K562 (cell line): ENCODE results near the gene PDLIM5. TPM values are rescaled to one million over a fixed set of nuclear protein-coding genes. Genes with fewer than 3 reads are reported as not detected.

ENCODE experiments used
- AFF1 ChIP-seq, 2 experiments: fragments of 450-650 bp; IDR thresholded peaks; 2 replicates each; pipeline ENCODE4 v1.6.1; 2018; ENCODE audit warnings: mild to moderate bottlenecking in 2 of 2, low read depth in 1 of 2; ENCODE audit not compliant: partially characterized antibody in 2 of 2
- ATF6 ChIP-seq: sonication (generic); formaldehyde crosslinking; IDR thresholded peaks from 2 replicates; pipeline ENCODE4 v1.4.0; 2020; ENCODE audit warnings: mild to moderate bottlenecking, missing genetic modification reagents
- BCOR ChIP-seq: fragments of 450-650 bp; IDR thresholded peaks from 2 replicates; pipeline ENCODE4 v1.6.1; 2016
- CBFA2T3 ChIP-seq: fragments of 450-650 bp; IDR thresholded peaks from 2 replicates; pipeline ENCODE4 v1.6.1; 2017
- CHAMP1 ChIP-seq: fragments of 450-650 bp; IDR thresholded peaks from 2 replicates; pipeline ENCODE4 v1.6.1; 2016; ENCODE audit warnings: mild to moderate bottlenecking
- IRF9 ChIP-seq: fragments of 450-650 bp; IDR thresholded peaks from 2 replicates; pipeline ENCODE4 v1.6.1; 2016; ENCODE audit warnings: missing biosample characterization, missing genetic modification characterization
- KLF1 ChIP-seq: fragments of 450-650 bp; IDR thresholded peaks from 2 replicates; pipeline ENCODE4 v1.6.1; 2016; ENCODE audit warnings: missing genetic modification characterization, missing compliant biosample characterization
- NR3C1 ChIP-seq: sonication (generic); formaldehyde crosslinking; IDR thresholded peaks from 2 replicates; pipeline ENCODE4 v1.8.1; 2022; ENCODE audit warnings: missing genetic modification reagents
- PBX2 ChIP-seq, 2 experiments: IDR thresholded peaks in 1 of 2; conservative IDR thresholded peaks in 1 of 2; 2 replicates each; pipeline ENCODE4 v1.6.1; 2016; ENCODE audit warnings: low read depth in 2 of 2, mild to moderate bottlenecking in 1 of 2, missing compliant biosample characterization in 1 of 2, missing genetic modification characterization in 1 of 2, moderate library complexity in 1 of 2
- PHF8 ChIP-seq: fragments of 200-600 bp; sonication (generic); IDR thresholded peaks from 2 replicates; pipeline ENCODE4 v1.6.1; 2012; ENCODE audit warnings: mixed run types, mild to moderate bottlenecking, inconsistent platforms, low read length, moderate library complexity, borderline replicate concordance
- SMARCA4 ChIP-seq: fragments of 450-650 bp; IDR thresholded peaks from 2 replicates; pipeline ENCODE4 v1.6.1; 2016
- ZNF121 ChIP-seq: sonication (generic); formaldehyde crosslinking; conservative IDR thresholded peaks from 2 replicates; pipeline ENCODE4 v1.8.0; 2022; ENCODE audit warnings: missing genetic modification reagents
- ZNF146 ChIP-seq: IDR thresholded peaks from one replicate; pipeline ENCODE4 v1.6.1; 2018; ENCODE audit warnings: missing compliant biosample characterization; ENCODE audit not compliant: unreplicated experiment
- ZNF785 ChIP-seq: fragments of 250-450 bp; sonication (Bioruptor Pico); IDR thresholded peaks from 2 replicates; pipeline ENCODE4 v1.4.0; 2020; ENCODE audit warnings: mild to moderate bottlenecking
- polyA plus RNA-seq, 8 experiments: library from polyadenylated mRNA; depleted of rRNA in 4 of 8; stranded (reverse) in 5 of 8; unstranded in 3 of 8; fragments of >200 nt; fragmentation: Nextera tagmentation in 2 of 8; fragmentation: Illumina TruSeq in 1 of 8; extraction: Ambion mirVana in 2 of 8; extraction: Trizol in 1 of 8; gene quantifications; 2 replicates each; pipeline versions ENCODE4 v1.2.1 to v1.2.3, GENCODE V29; 2011 to 2014; ENCODE audit warnings: inconsistent platforms in 1 of 8, missing spikeins in 1 of 8
- total RNA-seq, 7 experiments: library from RNA; depleted of rRNA in 6 of 7; stranded (reverse); fragments of >200 nt in 6 of 7; fragmentation: Illumina TruSeq in 2 of 7; extraction: Trizol in 2 of 7; gene quantifications; 2 replicates each; pipeline versions ENCODE4 v1.2.1 to v1.2.3, GENCODE V29; 2011 to 2021; ENCODE audit warnings: low replicate concordance in 1 of 7

PDLIM5 gene
- total and polyA plus RNA-seq, 9 of the 15 experiments (the other 6 are each of a cell fraction or from before 2014, with no cell fraction given), result 36.9 to 127 (median 62.5) TPM

- no peak for TF ChIP-seq ATF6
- TF ChIP-seq BCOR, result peak; percentile 40; the same call in 1 of the 2 replicates
- no peak for TF ChIP-seq PBX2 (CRISPR knock-in tag; IDR thresholded peaks at IDR 0.05; ENCODE audit: low read depth)
- peak; percentile 96 for TF ChIP-seq PBX2 (tag; conservative IDR thresholded peaks at IDR 0.05; ENCODE audit: low read depth)
- TF ChIP-seq ZNF121, result no peak
- TF ChIP-seq CHAMP1, result peak; percentile 62
- no peak for TF ChIP-seq ZNF146 (CRISPR knock-in tag)
- TF ChIP-seq SMARCA4, result peak; percentile 95
- peak in 1 of 2 experiments; percentile 51 for TF ChIP-seq AFF1 (IDR thresholded peaks at IDR 0.05; ENCODE audit: low read depth in 1 of 2, partially characterized antibody in 2 of 2)
- TF ChIP-seq PHF8, result no peak
- no peak for TF ChIP-seq NR3C1 (CRISPR knock-in tag)
- no peak for TF ChIP-seq ZNF785 (CRISPR knock-in tag)
- TF ChIP-seq KLF1, result no peak
- TF ChIP-seq IRF9 (tag), result peak; percentile 36; the same call in 1 of the 2 replicates
- peak; percentile 87 for TF ChIP-seq CBFA2T3
Measured at GRCh38 chr4:94533405-94534223, 81.9 kb downstream of the PDLIM5 start (continued).
